Vagina (tissue), 2 donors: ENCODE data around the gene GNG13. TPM values are rescaled to one million over a fixed set of nuclear protein-coding genes. Genes with fewer than 3 reads are reported as not detected.
"Not testable (repeated sequence)": the region's sequence is repeated elsewhere in the genome, so short reads cannot be mapped to it uniquely, and the experiment has no call there.

Experiments
- DNase-seq, 2 donors: peaks; one replicate each; pipeline ENCODE4 v3.0.0-alpha.2; 2017; ENCODE audit errors: extremely low spot score in 2 of 2
- H3K27ac ChIP-seq: fragments of 200-600 bp; sonication (generic); one replicate; pipeline ENCODE4 v1.5.1; 2019
- H3K27me3 ChIP-seq: fragments of 200-600 bp; sonication (generic); one replicate; pipeline ENCODE4 v1.5.1; 2019
- H3K36me3 ChIP-seq, 2 donors: fragments of 200-600 bp; sonication (generic); one replicate each; pipeline ENCODE4 v1.5.1; 2017 to 2019
- H3K4me1 ChIP-seq: fragments of 200-600 bp; sonication (generic); one replicate; pipeline ENCODE4 v1.5.1; 2019
- H3K4me3 ChIP-seq, 2 donors: fragments of 200-600 bp; sonication (generic); 1 replicate in 1 of 2; 2 replicates in 1 of 2; pipeline ENCODE4 v1.5.1; 2016 to 2019
- H3K9me3 ChIP-seq: fragments of 200-600 bp; sonication (generic); one replicate; pipeline ENCODE4 v1.5.1; 2019
- POLR2A ChIP-seq, 2 donors: fragments of 450-650 bp; IDR thresholded peaks; one replicate each; pipeline ENCODE4 v1.6.1; 2017; ENCODE audit warnings: antibody characterized with exemption in 2 of 2, mild to moderate bottlenecking in 2 of 2, moderate library complexity in 2 of 2
- POLR2AphosphoS5 ChIP-seq, 2 donors: sonication (generic); formaldehyde crosslinking; IDR thresholded peaks; one replicate each; pipeline ENCODE4 v1.9.0; 2017; ENCODE audit warnings: antibody characterized with exemption in 2 of 2, mild to moderate bottlenecking in 2 of 2, low read depth in 1 of 2; ENCODE audit not compliant: insufficient read depth in 1 of 2
- intact Hi-C: fragments of 100-400 bp; cut with DNase I; formaldehyde crosslinking; loops from one replicate; pipeline ENCODE4 v1.15.1; 2023
- total RNA-seq: library from RNA; depleted of rRNA; stranded (reverse); fragments of >200 nt; gene quantifications from one replicate; pipeline ENCODE4 v1.2.3, GENCODE V29; 2016
- TF ChIP-seq, protein P1 (sequence below), 3 experiments: fragments of 450-650 bp in 2 of 3; fragments of 200-600 bp in 1 of 3; sonication (generic) in 1 of 3; IDR thresholded peaks; one replicate each; pipeline ENCODE4 v1.5.1; 2017 to 2019; ENCODE audit warnings: antibody characterized with exemption in 3 of 3, mild to moderate bottlenecking in 2 of 3, moderate library complexity in 2 of 3

Gene GNG13
- total RNA-seq, 1 donor from 2014 or later = not detected

DNA sequence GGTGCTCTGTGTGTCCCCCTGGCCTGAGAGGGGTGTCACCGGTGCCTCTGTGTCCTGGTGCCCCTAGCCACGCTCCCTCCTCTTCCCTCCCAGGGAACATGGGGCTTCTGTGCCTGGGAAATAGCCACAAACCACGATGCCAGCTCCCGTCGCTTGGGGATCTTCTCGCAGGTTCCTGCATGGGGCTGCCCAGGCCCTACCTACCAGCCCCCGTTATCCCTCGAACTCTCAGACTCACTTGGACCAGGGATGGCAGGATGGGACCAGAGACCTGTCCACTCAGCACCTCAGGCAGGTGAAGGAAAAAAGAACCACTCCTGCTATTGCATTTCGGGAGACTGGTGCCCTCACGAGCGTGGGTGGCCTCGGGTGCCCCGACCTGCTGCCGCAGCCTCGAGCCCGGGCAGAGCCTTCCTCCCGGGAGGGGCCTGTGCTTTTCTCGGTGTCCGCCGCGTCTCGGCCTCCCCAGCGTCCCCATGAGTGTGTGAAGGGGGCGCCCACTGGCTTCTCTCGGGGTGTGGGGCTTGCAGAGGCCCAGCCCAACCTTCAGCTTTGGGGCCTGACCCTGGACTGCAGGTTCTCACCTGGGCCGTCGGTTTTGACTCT is 41.0 kb upstream of the GNG13 start:
- no peak for DNase-seq
- TF ChIP-seq, protein P1, sequence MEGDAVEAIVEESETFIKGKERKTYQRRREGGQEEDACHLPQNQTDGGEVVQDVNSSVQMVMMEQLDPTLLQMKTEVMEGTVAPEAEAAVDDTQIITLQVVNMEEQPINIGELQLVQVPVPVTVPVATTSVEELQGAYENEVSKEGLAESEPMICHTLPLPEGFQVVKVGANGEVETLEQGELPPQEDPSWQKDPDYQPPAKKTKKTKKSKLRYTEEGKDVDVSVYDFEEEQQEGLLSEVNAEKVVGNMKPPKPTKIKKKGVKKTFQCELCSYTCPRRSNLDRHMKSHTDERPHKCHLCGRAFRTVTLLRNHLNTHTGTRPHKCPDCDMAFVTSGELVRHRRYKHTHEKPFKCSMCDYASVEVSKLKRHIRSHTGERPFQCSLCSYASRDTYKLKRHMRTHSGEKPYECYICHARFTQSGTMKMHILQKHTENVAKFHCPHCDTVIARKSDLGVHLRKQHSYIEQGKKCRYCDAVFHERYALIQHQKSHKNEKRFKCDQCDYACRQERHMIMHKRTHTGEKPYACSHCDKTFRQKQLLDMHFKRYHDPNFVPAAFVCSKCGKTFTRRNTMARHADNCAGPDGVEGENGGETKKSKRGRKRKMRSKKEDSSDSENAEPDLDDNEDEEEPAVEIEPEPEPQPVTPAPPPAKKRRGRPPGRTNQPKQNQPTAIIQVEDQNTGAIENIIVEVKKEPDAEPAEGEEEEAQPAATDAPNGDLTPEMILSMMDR (IDR thresholded peaks at IDR 0.05) = no peak
- TF ChIP-seq POLR2A (IDR thresholded peaks at IDR 0.05) (no peak), POLR2AphosphoS5 (IDR thresholded peaks at IDR 0.05; ENCODE audit: insufficient read depth in 1 of 2, low read depth in 1 of 2) (no peak)
- Histone ChIP-seq H3K27me3 (no peaks in the 10 kb centered on the region), H3K4me3 (no peak overlapping the region), H3K9me3 (peaks cover 5% of the 10 kb centered on the region), H3K4me1 (no peaks in the 10 kb centered on the region), H3K36me3 (no peaks in the 10 kb centered on the region), H3K27ac (no peak overlapping the region)
- intact Hi-C loops = no loop called here

DNA sequence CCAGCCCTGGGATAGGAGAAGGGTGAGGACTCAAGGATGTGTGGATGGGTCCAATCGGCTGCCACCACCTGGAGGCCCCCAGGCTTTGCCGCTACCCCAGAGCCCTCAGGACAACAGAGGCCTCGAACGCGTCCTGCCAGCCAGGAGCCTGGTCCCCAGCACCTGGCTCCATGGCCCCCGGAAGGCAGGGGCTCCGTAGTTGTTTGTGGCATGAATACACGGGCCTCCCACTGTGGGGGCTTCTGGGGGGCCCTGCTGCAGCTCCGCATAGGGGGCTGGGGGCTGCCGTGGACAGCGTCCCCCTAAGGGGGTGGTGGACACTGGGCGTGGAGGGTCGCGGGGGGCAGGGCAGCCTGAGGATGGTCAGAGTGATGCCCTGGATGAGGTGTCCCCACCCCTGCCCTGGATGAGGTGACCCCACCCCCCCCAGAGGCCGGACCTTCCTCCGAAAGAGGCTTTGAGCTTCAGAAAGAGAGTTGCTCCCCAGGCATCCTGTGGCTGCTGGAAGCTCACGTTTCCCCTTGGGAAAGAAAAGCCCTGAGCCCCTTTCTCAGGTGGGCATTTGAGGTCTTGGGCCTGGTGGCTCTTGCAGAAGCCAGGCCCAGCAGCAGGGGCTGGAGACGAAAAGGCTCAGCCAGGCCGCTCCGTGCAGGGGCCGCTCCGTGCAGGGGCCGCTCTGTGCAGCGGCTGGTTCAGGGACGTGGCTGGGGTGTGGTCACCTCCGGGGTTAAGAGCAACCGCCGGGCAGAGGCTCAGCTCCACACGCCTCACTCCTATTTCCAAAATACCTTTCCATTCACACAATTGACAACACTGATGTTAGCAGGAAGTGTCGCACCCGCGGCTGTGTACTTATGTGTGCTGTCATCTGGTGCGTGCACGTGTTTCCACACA is 40.3 kb upstream of the GNG13 start:
- no peak overlapping the region for H3K27ac ChIP-seq
- H3K27me3 ChIP-seq = no peaks in the 10 kb centered on the region
- peaks cover 13% of the 10 kb centered on the region for H3K9me3 ChIP-seq
- intact Hi-C loops = no loop called here
- no peaks in the 10 kb centered on the region for H3K36me3 ChIP-seq
- no peak for DNase-seq
- no peak overlapping the region for H3K4me3 ChIP-seq
- H3K4me1 ChIP-seq = no peaks in the 10 kb centered on the region
- no peak for TF ChIP-seq POLR2A (IDR thresholded peaks at IDR 0.05)
- TF ChIP-seq, protein P1 (IDR thresholded peaks at IDR 0.05) = no peak
- no peak for TF ChIP-seq POLR2AphosphoS5 (IDR thresholded peaks at IDR 0.05; ENCODE audit: insufficient read depth in 1 of 2, low read depth in 1 of 2)

DNA sequence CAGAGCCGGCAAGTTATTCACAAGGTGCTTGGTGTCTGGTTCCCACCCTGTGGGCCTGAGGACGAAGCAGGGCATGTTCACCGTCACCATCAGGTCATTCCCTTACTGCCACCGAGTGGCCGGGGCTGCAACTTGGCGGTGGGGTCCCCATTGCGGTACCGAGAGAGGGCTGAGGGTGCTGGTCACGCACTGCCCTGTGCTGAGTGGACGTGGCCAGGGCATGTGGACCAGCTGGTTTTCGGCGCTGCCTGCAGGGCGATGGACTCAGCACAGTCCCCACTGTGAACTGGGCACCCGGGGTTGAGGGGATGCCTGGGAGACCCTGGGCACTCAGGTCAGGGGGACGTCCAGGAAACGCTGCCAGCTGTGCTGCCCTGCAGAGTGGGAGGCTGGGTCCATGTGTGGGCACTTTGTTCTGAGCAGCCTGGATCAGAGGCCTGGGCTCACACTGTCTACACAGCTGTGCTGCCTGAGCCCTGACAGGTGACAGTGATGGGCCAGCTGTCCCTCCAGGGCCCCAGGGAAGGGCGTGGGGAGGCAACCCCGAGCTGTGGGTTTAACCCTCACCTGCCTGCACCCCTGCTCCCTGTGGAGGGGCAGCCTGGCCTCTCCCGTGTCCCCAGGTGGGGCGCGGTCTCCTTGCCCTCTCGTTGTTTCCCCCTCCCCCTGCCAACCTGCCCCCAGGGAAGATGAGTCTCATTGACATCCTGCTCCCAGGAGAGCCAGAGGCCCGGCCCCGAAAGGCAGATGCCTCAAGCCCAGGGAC is 39.3 kb upstream of the GNG13 start:
- Histone ChIP-seq H3K36me3 (no peaks in the 10 kb centered on the region), H3K9me3 (peaks cover 13% of the 10 kb centered on the region), H3K4me1 (no peaks in the 10 kb centered on the region), H3K27ac (no peak overlapping the region), H3K27me3 (no peaks in the 10 kb centered on the region), H3K4me3 (no peak overlapping the region)
- intact Hi-C loops = no loop called here
- DNase-seq = no peak
- TF ChIP-seq POLR2A (IDR thresholded peaks at IDR 0.05) (no peak), POLR2AphosphoS5 (IDR thresholded peaks at IDR 0.05; ENCODE audit: insufficient read depth in 1 of 2, low read depth in 1 of 2) (no peak)
- TF ChIP-seq, protein P1 (IDR thresholded peaks at IDR 0.05) = no peak

DNA sequence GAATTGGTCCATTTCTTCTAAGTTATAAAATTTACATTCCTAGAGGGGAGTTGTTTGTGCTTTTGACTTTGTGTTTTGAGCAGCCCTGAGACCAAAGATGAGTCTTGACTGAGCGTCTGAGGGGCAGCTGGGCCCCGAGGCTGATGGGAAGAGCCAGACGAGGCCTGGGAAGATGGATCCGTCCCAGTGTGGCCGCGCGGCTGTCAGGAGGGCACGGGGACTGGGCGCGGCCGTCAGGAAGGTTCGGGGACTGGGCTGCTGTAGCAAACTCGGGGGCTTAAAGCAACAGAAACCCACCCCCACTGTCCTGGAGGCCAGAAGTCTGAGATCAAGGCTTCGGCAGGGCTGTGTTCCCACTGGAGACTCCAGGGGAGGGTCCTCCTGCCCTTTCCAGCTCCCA is 38.2 kb upstream of the GNG13 start:
- Histone ChIP-seq H3K27ac (no peak overlapping the region), H3K4me1 (no peaks in the 10 kb centered on the region), H3K9me3 (peaks cover 13% of the 10 kb centered on the region), H3K36me3 (no peaks in the 10 kb centered on the region), H3K27me3 (no peaks in the 10 kb centered on the region), H3K4me3 (no peak overlapping the region)
- no peak for DNase-seq
- intact Hi-C loops = no loop called here
- TF ChIP-seq POLR2A (IDR thresholded peaks at IDR 0.05) (no peak), POLR2AphosphoS5 (IDR thresholded peaks at IDR 0.05; ENCODE audit: insufficient read depth in 1 of 2, low read depth in 1 of 2) (no peak)
- TF ChIP-seq, protein P1 (IDR thresholded peaks at IDR 0.05) = no peak

DNA sequence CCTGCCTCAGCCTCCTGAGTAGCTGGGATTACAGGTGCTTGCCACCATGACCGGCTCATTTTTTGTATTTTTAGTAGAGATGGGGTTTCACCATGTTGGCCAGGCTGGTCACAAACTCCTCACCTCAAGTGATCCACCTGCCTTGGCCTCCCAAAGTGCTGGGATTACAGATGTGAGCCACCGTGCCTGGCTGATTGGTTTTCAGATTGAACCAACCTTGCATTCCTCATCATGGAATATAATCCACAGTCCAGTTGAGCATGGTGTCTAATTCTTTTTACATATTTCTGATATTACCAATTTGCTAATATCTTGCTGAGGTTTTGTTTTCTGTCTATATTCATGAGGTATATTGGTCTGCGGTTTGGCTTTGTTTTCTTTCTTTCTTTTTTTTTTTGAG is 36.3 kb upstream of the GNG13 start:
- H3K27ac ChIP-seq, H3K4me3 ChIP-seq, H3K27me3 ChIP-seq, intact Hi-C loops, DNase-seq, H3K36me3 ChIP-seq, H3K4me1 ChIP-seq: not testable (repeated sequence)
- peaks cover 13% of the 10 kb centered on the region for H3K9me3 ChIP-seq
